ENCODE data around the gene PIWIL4.
"Not testable (repeated sequence)": the region's sequence is repeated elsewhere in the genome, so short reads cannot be mapped to it uniquely, and the experiment has no call there.

Gene PIWIL4

GRCh38 chr11:94553938-94554337 is 13.2 kb upstream of the PIWIL4 start:
- H3F3A ChIP-seq (ENCODE audit: insufficient read depth) = no peaks in the 10 kb centered on the region
- H2AFZ ChIP-seq (ENCODE audit: low read depth, low read length, severe bottlenecking) = no peak overlapping the region
- H3K27ac ChIP-seq (ENCODE audit: low read depth, low read length) = no peak overlapping the region
- H3K4me3 ChIP-seq (ENCODE audit: insufficient read depth, low read length, poor library complexity, severe bottlenecking) = no peak overlapping the region
- no peak overlapping the region for H3K4me2 ChIP-seq (ENCODE audit: low read depth, low read length, poor library complexity, severe bottlenecking)
- no peaks in the 10 kb centered on the region for H4K20me1 ChIP-seq (ENCODE audit: low read depth, low read length)
- TF ChIP-seq CTCF (IDR thresholded peaks at IDR 0.05; ENCODE audit: insufficient read depth, low read length, poor library complexity, severe bottlenecking) = no peak
- TF ChIP-seq EZH2phosphoT487 (conservative IDR thresholded peaks at IDR 0.05; ENCODE audit: low read length) = no peak
- no peaks in the 10 kb centered on the region for H3K79me2 ChIP-seq (ENCODE audit: insufficient read depth, low read length)
- no peaks in the 10 kb centered on the region for H3K36me3 ChIP-seq (ENCODE audit: low read length)
- no peaks in the 10 kb centered on the region for H3K27me3 ChIP-seq (ENCODE audit: low read length)
- H3K9ac ChIP-seq (ENCODE audit: low read length) = no peak overlapping the region
- H3K9me3 ChIP-seq (ENCODE audit: insufficient read depth, low read length) = no peaks in the 10 kb centered on the region
- H3K9me2 ChIP-seq (replicated peaks; ENCODE audit: insufficient read depth, low read length) = no peaks in the 10 kb centered on the region

GRCh38 chr11:94555752-94556329 is 11.3 kb upstream of the PIWIL4 start:
- not testable (repeated sequence) for H3K9ac ChIP-seq (ENCODE audit: low read length); H3F3A ChIP-seq (ENCODE audit: insufficient read depth); H3K27ac ChIP-seq (ENCODE audit: low read depth, low read length); H3K79me2 ChIP-seq (ENCODE audit: insufficient read depth, low read length); H3K36me3 ChIP-seq (ENCODE audit: low read length); H2AFZ ChIP-seq (ENCODE audit: low read depth, low read length, severe bottlenecking); H3K4me3 ChIP-seq (ENCODE audit: insufficient read depth, low read length, poor library complexity, severe bottlenecking); H4K20me1 ChIP-seq (ENCODE audit: low read depth, low read length); H3K4me2 ChIP-seq (ENCODE audit: low read depth, low read length, poor library complexity, severe bottlenecking); H3K9me3 ChIP-seq (ENCODE audit: insufficient read depth, low read length); H3K9me2 ChIP-seq (replicated peaks; ENCODE audit: insufficient read depth, low read length); H3K27me3 ChIP-seq (ENCODE audit: low read length)

- Histone ChIP-seq H3K9ac (ENCODE audit: low read length) (no peak overlapping the region), H4K20me1 (ENCODE audit: low read depth, low read length) (no peaks in the 10 kb centered on the region), H3K36me3 (ENCODE audit: low read length) (no peaks in the 10 kb centered on the region), H3K9me2 (replicated peaks; ENCODE audit: insufficient read depth, low read length) (no peaks in the 10 kb centered on the region), H3K9me3 (ENCODE audit: insufficient read depth, low read length) (no peaks in the 10 kb centered on the region), H2AFZ (ENCODE audit: low read depth, low read length, severe bottlenecking) (no peak overlapping the region), H3K4me2 (ENCODE audit: low read depth, low read length, poor library complexity, severe bottlenecking) (no peak overlapping the region), H3K27me3 (ENCODE audit: low read length) (no peaks in the 10 kb centered on the region), H3F3A (ENCODE audit: insufficient read depth) (no peaks in the 10 kb centered on the region), H3K4me3 (ENCODE audit: insufficient read depth, low read length, poor library complexity, severe bottlenecking) (no peak overlapping the region), H3K79me2 (ENCODE audit: insufficient read depth, low read length) (no peaks in the 10 kb centered on the region), H3K27ac (ENCODE audit: low read depth, low read length) (no peak overlapping the region)
- TF ChIP-seq CTCF (IDR thresholded peaks at IDR 0.05; ENCODE audit: insufficient read depth, low read length, poor library complexity, severe bottlenecking) = no peak
- no peak for TF ChIP-seq EZH2phosphoT487 (conservative IDR thresholded peaks at IDR 0.05; ENCODE audit: low read length)
Observed at GRCh38 chr11:94557421-94557820, 9.7 kb upstream of the PIWIL4 start.

- no peaks in the 10 kb centered on the region for H3F3A ChIP-seq (ENCODE audit: insufficient read depth)
- H3K4me2 ChIP-seq (ENCODE audit: low read depth, low read length, poor library complexity, severe bottlenecking) = no peak overlapping the region
- H4K20me1 ChIP-seq (ENCODE audit: low read depth, low read length) = no peaks in the 10 kb centered on the region
- no peaks in the 10 kb centered on the region for H3K27me3 ChIP-seq (ENCODE audit: low read length)
- no peak overlapping the region for H2AFZ ChIP-seq (ENCODE audit: low read depth, low read length, severe bottlenecking)
- TF ChIP-seq CTCF (IDR thresholded peaks at IDR 0.05; ENCODE audit: insufficient read depth, low read length, poor library complexity, severe bottlenecking) (no peak), EZH2phosphoT487 (conservative IDR thresholded peaks at IDR 0.05; ENCODE audit: low read length) (no peak)
- H3K36me3 ChIP-seq (ENCODE audit: low read length) = no peaks in the 10 kb centered on the region
- no peak overlapping the region for H3K27ac ChIP-seq (ENCODE audit: low read depth, low read length)
- H3K4me3 ChIP-seq (ENCODE audit: insufficient read depth, low read length, poor library complexity, severe bottlenecking) = no peak overlapping the region
- no peak overlapping the region for H3K9ac ChIP-seq (ENCODE audit: low read length)
- no peaks in the 10 kb centered on the region for H3K9me3 ChIP-seq (ENCODE audit: insufficient read depth, low read length)
- H3K79me2 ChIP-seq (ENCODE audit: insufficient read depth, low read length) = no peaks in the 10 kb centered on the region
- no peaks in the 10 kb centered on the region for H3K9me2 ChIP-seq (replicated peaks; ENCODE audit: insufficient read depth, low read length)
Observed at GRCh38 chr11:94557992-94558391, 9.2 kb upstream of the PIWIL4 start.

Data from SU-DHL-6 (cell line).